Bone marrow (tissue), 2 donors: Measurements from ENCODE around the gene SLC12A9.
A peak's percentile ranks its signal among the peaks of the same experiment; 100 is the strongest.

Experiments
- DNase-seq, 2 donors: peaks; one replicate each; lab custom pipeline; 2025; lab: John Stamatoyannopoulos, UW

Gene SLC12A9

DNA sequence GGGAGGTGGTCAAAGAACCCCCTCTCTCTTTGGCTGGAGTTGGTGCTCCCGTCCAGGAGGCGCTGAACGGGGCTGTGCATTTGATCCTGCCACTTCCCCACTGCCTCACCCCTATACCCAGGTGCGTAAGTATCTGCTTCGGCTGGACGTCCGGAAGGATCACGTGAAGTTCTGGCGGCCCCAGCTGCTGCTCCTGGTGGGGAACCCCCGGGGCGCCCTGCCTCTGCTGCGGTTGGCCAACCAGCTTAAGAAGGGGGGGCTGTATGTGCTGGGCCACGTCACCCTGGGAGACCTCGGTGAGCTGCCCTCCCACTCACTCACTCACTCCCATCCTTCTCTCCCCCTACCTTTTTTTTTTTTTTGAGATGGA is 9.1 kb downstream of the SLC12A9 start:
- DNase-seq: no peak

DNA sequence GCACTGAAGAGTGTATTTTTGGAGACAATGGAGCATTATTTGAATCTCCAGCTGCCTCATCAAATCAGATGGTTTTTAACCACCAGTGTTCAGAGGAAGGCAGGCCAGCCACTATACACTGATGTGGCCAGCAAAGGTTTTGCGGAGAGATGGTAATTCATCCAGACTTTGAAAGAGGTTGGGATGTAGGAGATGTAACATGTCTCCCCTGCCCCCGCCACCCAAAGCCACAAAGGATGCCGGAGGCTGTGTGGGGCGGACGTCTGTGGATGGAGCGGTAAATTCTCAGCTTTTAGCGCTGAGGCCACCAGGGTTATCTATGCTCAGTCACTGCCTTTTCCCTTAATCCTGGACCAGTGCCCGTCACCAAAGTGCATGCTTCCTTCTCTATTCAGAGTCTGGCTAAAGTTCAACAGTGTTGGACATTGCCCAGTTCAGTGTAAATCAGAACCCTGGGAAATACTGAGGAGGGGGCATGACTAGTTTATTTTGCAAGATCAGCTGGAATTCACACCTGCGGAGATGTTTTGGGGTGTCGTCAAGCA is 11.0 kb downstream of the SLC12A9 start:
- DNase-seq: no peak

DNA sequence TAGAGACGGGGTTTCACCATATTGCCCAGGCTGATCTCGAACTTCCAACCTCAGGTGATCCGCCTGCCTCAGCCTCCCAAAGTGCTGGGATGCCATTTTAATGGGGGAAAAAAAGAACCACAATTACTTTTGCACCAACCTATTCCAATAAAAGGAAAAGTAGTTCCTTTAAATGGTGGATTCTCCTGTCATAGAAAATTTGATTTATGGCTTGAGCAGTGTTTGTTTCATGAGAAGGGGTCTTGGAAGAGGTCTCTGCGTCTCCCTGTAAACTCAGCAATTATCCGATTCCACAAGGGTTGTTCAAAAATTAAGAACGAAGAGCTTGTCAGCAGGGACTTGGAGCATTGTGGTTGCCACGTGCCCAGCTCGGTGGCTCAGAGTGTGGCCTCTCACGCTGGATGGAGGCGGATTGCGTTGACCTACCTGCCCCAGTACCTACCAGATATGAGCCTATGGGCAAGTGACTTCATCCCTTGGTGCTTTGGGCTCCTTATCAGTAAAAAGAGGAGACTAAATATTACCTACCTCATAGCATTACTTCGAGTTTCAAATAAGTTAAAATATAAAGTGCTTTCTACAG is 11.8 kb downstream of the SLC12A9 start:
- DNase-seq: no peak

DNA sequence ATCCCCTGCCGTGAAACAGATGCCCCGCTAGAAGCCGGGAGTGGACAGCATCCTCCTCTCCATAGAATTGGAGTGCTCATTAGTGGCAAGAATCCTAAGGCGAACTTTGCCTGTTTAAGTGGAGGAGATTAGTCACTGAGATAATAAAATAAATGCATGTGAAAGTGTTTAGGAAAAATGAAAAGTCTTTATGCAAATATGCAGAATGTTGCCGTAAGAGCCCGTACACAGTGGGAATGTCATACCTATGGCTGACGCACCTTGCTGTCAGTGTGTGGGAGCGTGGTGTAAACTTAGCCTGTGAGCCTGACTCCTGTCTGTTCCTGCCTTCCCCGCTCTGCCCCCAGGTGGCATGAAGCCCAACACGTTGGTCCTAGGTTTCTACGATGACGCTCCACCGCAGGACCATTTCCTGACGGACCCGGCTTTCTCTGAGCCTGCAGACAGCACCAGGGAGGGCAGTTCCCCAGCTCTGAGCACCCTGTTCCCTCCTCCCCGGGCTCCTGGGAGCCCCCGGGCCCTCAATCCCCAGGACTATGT is 12.9 kb downstream of the SLC12A9 start:
- DNase-seq: no peak

DNA sequence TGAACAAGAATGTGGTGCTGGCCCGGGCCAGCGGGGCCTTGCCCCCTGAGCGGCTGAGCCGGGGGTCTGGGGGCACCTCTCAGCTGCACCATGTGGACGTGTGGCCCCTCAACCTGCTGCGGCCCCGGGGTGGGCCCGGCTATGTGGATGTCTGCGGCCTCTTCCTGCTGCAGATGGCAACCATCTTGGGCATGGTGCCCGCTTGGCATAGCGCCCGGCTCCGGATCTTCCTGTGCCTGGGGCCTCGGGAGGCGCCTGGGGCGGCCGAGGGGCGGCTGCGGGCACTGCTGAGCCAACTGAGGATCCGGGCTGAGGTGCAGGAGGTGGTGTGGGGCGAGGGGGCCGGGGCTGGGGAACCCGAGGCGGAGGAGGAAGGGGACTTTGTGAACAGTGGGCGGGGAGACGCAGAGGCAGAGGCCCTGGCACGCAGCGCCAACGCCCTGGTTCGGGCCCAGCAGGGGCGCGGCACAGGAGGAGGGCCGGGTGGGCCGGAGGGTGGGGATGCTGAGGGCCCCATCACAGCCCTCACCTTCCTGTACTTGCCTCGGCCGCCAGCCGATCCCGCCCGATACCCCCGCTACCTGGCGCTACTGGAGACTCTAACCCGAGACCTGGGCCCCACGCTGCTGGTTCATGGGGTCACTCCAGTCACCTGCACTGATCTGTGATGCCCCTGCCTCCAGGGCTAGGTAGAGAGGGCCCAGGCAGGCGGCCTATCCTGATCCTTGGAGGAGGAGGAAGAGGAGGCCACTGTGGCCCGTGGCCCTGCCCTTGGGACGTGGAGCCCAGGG is 13.6 kb downstream of the SLC12A9 start:
- DNase-seq: peak; percentile 28 to 56

DNA sequence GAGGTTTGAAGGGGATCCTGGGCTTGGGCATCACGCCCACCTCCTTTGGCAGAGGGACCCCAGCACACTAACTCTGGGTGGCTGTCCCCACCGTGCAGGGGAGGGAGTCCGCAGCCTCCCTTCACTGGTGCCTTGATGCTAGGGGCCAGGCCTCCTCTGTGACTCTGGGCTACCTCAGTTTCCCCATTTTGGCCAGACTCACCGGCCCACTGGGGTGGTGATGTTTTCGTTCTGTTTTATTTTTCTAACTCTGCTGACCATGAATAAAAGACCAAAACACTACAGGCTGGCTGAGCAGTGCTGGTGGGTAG is 14.2 kb downstream of the SLC12A9 start:
- no peak for DNase-seq

DNA sequence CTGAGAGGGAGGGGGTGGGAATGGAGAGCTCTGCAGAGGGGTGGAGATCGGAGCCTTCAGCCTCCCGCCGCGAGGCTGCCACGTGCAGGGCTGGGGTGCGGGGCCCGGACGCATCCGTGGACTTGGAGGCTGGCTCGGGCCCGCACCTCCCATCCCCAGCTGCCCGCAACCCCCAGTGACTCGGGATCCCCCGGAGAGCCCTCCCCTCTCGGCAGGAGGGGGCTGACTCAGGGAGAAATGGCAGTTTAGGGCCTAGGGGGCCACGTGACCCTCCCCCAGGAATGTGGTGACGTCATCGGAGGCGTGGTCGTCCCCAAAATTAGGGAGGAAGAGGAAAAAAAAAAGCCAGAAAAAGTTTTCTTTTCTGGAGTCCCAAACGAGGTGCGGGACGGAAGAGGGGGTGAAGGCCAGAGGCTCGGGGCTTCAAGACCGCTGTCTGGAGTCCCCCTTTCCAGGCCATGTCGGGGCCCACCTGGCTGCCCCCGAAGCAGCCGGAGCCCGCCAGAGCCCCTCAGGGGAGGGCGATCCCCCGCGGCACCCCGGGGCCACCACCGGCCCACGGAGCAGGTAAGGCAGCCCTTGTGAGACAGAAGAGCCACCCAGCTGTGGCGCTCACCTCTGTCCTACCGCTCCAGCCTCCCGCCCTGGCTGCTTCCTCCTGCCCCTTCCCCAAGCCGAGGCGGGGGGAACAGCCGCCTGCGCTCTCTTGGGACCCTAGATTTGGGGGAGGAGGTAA is 14.7 kb downstream of the SLC12A9 start, which contains the start of gene TRIP6:
Gene TRIP6, plus strand, starts transcription at position 348 of the 736 bp plus-strand sequence. Its CDS starts 111 bp downstream, at position 459.
- peak; percentile 31 to 56 for DNase-seq

DNA sequence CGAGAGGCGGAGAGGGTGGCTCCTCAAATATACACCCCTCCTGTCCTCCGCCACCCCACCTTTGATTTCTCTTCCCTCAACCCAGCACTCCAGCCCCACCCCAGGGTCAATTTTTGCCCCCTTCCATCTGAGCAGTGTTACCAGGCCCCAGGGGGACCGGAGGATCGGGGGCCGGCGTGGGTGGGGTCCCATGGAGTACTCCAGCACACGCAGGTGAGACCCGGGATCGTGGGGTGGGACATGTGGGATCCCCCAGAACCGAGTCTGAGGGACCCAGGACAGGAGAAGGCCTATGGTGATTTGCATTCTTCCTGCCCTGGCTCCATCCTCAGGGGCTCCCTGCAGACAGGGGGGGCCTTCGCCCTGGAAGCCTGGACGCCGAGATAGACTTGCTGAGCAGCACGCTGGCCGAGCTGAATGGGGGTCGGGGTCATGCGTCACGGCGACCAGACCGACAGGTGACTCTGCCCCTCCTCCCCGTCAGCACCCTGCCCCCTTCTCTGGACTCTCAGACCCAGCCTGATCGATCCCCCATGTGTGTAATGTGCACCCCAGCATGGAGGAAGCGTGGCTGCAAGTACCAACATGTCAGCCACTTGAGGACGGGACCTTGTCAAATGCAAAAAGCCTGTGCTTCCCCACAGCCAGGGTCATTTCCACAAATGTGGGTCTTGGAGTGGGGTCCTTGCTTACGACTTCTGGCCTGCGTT is 15.4 kb downstream of the SLC12A9 start:
- DNase-seq: no peak

DNA sequence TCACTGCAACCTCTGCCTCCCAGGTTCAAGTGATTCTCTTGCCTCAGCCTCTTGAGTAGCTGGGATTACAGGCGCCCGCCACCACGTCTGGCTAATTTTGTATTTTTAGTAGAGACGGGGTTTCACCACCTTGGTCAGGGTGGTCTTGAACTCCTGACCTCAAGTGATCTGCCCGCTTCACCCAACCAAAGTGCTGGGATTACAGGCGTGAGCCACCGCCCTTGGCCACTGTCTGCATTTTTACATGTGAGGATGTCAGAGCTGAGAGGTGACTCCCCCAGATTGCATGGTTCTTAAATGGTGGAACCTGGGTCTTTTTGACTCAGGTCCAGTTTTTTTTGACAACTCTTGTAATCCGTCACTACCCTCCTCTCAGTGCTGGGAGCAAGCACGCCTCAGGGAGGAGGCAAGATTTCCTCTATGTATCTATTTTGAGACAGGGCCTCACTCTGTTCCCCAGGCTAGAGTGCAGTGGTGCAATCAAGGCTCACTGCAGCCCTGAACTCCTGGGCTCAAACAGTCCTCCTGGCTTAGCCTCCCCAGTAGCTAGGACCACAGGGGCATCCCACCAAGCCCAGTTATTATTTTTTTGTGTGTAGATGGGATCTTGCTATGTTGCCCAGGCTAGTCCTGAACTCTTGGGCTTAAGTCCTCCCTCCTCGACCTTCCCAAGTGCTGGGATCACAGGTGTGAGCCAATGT is 21.2 kb downstream of the SLC12A9 start:
- no peak for DNase-seq

DNA sequence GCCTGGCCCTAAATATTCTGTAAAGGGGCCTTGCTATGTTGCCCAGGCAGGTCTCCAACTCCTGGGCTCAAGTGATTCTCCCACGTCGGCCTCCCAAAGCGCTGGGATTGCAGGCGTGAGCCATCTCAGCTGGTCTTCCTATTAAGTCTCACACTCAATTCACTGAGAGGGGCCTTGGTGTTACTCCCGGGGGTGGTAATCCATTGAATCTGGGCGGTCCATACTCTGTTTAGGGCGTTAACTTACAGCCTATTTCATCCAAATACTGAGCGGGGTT is 21.7 kb downstream of the SLC12A9 start:
- no peak for DNase-seq

DNA sequence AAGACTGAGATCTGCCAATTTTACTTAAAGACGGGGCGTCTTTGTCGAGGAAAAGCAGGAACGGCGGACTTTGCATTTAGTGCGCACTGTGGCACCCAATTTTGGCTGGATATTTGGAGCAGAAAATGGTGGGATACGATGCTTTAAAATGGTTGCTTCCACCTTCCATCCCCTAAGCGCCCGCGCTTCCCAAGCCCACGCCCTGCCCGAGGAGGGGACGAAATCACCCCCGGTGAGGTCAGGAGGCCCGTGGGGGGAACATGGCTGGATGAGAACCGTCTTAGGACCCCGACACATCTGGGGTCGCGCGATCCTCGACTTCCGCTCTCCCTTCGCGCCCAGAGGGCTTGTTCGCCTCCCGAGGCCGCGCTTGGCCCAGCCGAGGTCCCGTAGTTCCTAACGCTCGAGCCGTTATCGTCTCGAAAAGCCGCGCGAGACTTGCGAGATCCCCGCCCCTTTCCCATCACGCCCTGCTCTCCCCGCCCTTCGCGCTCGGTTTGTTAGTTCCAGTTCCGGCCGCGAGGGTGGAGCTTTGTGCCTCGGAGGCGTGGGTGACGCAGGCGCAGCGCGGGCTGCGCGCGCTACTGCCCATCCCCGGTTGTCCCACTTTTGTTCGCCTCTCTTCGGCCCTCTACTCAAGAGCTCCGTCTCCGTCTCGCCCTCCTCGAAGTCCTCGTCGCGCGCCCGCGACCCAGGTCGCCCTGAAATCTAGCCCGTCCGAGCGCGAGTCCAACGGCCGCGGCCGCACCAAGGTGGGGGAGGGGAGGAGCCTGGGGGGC is 22.3 kb downstream of the SLC12A9 start, which contains the start of gene SRRT:
Gene SRRT, plus strand, starts transcription at position 527 of the 779 bp plus-strand sequence. CDS start 488 bp downstream, outside the sequence.
- peak; percentile 91 to 96 for DNase-seq

DNA sequence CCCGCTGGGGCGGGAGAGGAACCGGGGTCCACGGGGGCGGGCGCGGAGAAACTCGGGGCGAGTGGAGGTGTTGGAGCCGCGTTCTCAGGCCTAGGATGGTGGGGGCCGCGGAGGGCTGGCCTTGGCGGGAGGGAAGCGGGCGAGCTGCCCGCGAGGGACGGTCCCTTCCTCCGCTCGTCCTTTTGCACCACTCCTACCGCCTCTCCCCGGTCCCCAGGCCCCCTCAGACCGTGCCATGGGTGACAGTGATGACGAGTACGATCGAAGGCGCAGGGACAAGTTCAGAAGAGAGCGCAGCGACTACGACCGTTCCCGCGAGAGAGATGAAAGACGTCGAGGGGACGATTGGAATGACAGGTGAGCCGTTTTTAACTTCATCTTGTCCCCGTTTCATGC is 22.8 kb downstream of the SLC12A9 start:
- no peak for DNase-seq

DNA sequence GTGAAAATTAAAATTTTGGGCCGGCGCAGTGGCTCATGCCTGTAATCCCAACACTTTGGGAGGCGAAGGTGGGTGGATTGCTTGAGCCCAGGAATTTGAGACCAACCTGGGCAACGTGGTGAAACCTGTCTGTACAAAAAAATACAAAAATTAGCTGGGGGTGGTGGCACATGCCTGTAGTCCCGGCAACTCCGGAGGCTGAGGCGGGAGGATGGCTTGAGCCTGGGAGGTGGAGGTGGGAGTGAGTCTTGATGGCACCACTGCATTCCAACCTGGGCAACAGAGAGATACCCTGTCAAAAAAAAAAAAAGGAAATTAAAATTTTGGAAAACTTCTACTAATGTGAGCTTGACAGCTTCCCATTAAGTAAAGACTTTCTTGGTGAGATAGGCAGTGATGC is 25.5 kb downstream of the SLC12A9 start:
- no peak for DNase-seq

DNA sequence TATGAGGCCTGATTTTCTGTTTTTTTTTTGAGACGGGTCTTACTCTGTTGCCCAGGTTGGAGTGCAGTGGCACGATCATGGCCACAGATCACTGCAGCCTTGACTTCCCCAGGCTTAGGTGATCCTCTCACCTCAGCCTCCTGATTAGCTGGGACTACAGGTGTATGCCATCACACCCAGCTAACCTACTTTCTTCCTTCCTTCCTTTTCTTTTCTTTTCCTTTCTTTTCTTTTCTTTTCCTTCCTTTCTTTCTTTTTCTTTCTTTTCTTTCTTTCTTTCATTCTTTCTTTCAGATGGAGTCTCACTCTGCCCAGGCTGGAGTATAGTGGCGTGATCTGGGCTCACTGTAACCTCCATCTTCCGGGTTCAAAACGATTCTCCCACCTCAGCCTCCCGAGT is 26.2 kb downstream of the SLC12A9 start:
- no peak for DNase-seq

DNA sequence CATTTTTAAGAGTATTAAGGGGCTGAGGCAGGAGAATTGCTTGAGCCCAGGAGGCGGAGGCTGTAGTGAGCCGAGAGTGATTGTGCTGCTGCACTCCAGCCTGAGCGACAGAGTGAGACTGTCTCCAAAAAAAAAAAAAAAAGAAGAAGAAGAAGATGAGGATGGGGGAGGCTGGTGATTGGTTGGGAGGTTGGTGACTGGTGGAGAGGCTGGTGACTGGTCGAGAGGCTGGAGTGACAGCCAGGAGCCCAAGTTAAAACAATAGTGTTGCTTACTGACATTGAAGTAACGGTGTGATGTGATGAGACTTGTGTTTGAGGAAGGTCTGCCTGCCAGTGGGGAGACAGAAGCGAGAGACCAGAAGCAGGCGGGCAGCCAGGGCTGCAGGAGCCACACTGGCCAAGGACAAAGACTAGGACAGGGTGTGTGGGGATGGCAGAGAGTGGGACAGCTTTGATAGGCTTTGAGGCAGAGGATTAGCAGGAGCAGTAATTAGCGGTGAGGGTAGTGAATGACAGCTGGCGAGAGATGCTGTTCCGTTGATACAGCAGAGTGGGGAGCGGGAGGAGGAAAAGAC is 27.3 kb downstream of the SLC12A9 start:
- DNase-seq: no peak

DNA sequence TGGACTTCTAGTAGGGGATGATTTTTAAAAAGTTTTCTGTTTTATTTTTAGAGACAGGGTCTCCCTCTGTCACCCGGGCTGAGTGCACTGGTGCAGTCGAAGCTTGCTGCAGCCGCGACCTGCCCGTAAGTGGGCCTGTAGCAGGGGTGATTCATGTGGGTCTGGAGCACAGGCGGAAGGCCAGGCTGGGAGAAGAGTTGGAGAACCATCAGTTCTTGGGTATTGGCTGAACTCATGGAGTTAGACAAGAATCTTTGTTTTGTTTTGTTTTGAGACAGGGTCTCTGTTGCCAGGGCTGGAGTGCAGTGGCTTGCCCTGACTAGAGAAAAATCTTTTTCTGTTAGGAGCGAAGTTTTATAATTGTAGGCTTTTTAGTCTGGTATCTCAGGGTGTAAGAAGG is 28.1 kb downstream of the SLC12A9 start:
- DNase-seq: no peak

DNA sequence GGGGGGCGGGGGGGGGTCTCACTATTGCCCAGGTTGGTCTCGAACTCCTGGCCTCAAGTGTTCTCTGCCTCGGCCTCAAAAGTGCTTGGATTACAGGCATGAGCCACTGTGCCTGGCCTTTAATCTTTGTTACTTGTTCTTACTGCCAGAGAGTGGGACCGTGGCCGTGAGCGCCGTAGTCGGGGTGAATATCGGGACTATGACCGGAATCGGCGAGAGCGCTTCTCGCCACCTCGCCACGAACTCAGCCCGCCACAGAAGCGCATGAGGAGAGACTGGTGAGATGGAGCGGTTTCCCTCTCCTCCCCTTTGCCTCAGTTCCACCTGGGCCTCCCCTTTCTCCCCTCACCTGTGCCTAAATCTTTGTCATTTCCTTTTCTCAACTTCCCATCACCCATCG is 28.6 kb downstream of the SLC12A9 start:
- no peak for DNase-seq

DNA sequence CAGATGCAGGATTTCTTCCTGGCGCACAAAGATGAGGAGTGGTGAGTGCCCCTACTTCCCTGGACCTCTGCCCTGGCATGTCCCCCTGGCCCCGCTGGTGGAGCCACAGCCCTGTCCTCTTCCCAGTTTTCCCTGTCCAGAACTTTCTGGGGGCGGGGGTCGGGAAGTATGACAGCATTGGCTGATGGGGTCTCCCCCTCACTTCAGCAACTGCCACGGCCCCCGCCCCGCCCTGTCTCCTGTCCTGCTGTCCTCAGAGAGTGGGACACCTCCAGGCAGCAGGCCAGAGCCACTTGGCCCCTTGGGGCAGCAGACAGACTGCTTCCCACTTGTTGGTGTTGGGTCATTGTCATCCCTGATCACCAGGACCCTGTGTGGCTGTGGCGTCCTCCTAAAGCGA is 29.7 kb downstream of the SLC12A9 start:
- no peak for DNase-seq

DNA sequence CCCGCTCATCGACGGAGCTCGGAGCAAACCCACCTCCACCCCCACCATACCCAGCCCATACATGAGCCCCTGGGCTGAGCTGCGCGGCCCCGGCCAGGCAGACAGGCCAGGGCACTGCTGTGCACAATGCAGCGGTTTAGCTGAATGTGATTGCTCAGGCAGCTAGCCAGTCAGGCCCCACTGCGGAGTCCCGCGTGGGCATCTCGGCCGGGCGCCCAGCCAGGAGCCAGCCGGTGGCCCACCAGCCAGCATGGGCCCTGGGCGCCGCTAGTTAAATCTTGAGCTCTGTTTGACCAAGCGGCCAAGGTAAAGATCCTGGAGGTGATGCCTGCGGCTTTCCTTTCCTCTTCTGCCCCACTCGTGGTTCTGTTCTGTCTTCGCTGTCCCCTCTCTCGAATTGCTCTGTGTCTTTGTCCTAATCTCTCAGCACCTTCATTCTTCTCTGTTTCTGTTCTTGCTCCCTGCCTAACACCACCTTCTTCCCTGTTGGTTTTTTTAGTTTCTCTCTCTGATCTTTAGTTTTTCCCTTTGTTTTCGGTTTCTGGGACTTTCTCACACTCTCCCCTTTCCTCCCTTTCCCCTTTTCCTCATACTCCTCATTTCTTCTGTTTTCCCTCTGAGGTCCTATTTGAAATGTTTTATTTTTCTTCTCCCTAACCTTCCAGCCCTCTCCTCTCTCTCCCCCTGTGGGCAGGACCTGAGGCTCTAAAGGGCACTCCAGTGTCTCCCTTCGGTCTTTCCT is 30.4 kb downstream of the SLC12A9 start:
- DNase-seq: no peak
